Spleen (tissue), 11 donors: ENCODE results near the gene DDO. TPM values are rescaled to one million over a fixed set of nuclear protein-coding genes. Genes with fewer than 3 reads are reported as not detected.

ENCODE experiments used
- DNase-seq: peaks from one replicate; pipeline ENCODE4 v3.0.0-alpha.2; 2020
- H3K27ac ChIP-seq, 8 donors: fragments of 200-600 bp; sonication (generic) in 7 of 8; 1 replicate in 4 of 8; 2 replicates in 4 of 8; pipeline versions ENCODE4 v1.5.0 to v1.8.0; 2016 to 2021; ENCODE audit warnings: inconsistent platforms in 4 of 8, mild to moderate bottlenecking in 4 of 8, moderate library complexity in 1 of 8
- H3K27me3 ChIP-seq, 7 donors: fragments of 200-600 bp; sonication (generic) in 6 of 7; replicated peaks in 1 of 7; 1 replicate in 4 of 7; 2 replicates in 3 of 7; pipeline versions ENCODE4 v1.5.0 to v1.8.0; 2016 to 2021; ENCODE audit warnings: inconsistent platforms in 3 of 7, mild to moderate bottlenecking in 1 of 7
- H3K36me3 ChIP-seq, 6 donors: fragments of 200-600 bp; sonication (generic) in 5 of 6; 1 replicate in 4 of 6; 2 replicates in 2 of 6; pipeline versions ENCODE4 v1.5.0 to v1.8.0; 2016 to 2021; ENCODE audit warnings: inconsistent platforms in 2 of 6
- H3K4me1 ChIP-seq, 6 donors: fragments of 200-600 bp; sonication (generic) in 5 of 6; 1 replicate in 3 of 6; 2 replicates in 3 of 6; pipeline versions ENCODE4 v1.5.0 to v1.8.0; 2016 to 2021; ENCODE audit warnings: inconsistent platforms in 3 of 6
- H3K4me3 ChIP-seq, 8 donors: fragments of 200-600 bp; sonication (generic) in 7 of 8; 1 replicate in 4 of 8; 2 replicates in 4 of 8; pipeline versions ENCODE4 v1.5.0 to v1.8.0; 2016 to 2021; ENCODE audit warnings: inconsistent platforms in 4 of 8, mild to moderate bottlenecking in 4 of 8, moderate library complexity in 2 of 8
- H3K9me3 ChIP-seq, 8 donors: fragments of 200-600 bp; sonication (generic) in 7 of 8; 1 replicate in 4 of 8; 2 replicates in 4 of 8; pipeline versions ENCODE4 v1.5.0 to v1.8.0; 2016 to 2021; ENCODE audit warnings: inconsistent platforms in 4 of 8
- CTCF ChIP-seq, 11 experiments: fragments of 200-600 bp in 7 of 11; fragments of 450-650 bp in 4 of 11; sonication (generic) in 4 of 11; IDR thresholded peaks in 8 of 11; conservative IDR thresholded peaks in 3 of 11; 1 replicate in 7 of 11; 2 replicates in 4 of 11; pipeline versions ENCODE4 v1.4.0 to v1.8.0; 2016 to 2021; ENCODE audit warnings: antibody characterized with exemption in 11 of 11, inconsistent platforms in 4 of 11, mild to moderate bottlenecking in 1 of 11
- POLR2A ChIP-seq, 3 donors: fragments of 450-650 bp; IDR thresholded peaks; one replicate each; pipeline ENCODE4 v1.5.1; 2017; ENCODE audit warnings: antibody characterized with exemption in 3 of 3, mild to moderate bottlenecking in 1 of 3
- POLR2AphosphoS5 ChIP-seq, 3 donors: sonication (generic); formaldehyde crosslinking; IDR thresholded peaks; one replicate each; pipeline ENCODE4 v1.5.1; 2017; ENCODE audit warnings: antibody characterized with exemption in 3 of 3
- WGBS, 5 donors: extraction: QIAGEN DNeasy Blood & Tissue Kit in 3 of 5; methylation state at CpG; one replicate each; pipeline versions ENCODE4 v1.1.5 to v1.1.7; 2013 to 2018; 5-methylcytosine and 5-hydroxymethylcytosine counted together
- intact Hi-C: fragments of 100-400 bp; cut with DNase I; formaldehyde crosslinking; loops from one replicate; pipeline ENCODE4 v1.15.0; 2023; ENCODE audit warnings: low total_unique reads
- polyA plus RNA-seq, 3 donors: library from polyadenylated mRNA; stranded (reverse); fragments of 200-250 nt; gene quantifications; one replicate each; pipeline ENCODE4 v1.2.1, GENCODE V29; 2013
- total RNA-seq, 7 donors: library from RNA; depleted of rRNA in 3 of 7; stranded (reverse); fragments of >200 nt in 3 of 7; fragmentation: NEBNext Ultra II Directional in 4 of 7; extraction: Animal tissue kit (Norgen Biotek cat#: 25700) in 4 of 7; gene quantifications; one replicate each; pipeline versions ENCODE4 v1.1.0 to v1.2.1, GENCODE V29; 2016 to 2021
- donor health status: healthy with polysubstance abuse.
- donor health status: DM: no; HTN: no; CAD: no; lungs with moderate emphysema.
- donor health status: DM: no; HTN: no; CAD: no.
- donor health status: Bipolar disorder and iron deficiency.
- donor health status: healthy.
- donor health status: DM: no; HTN: no; CAD: no.
- donor health status: DM: yes; HTN: yes; CAD: no.

The DDO gene
- total and polyA plus RNA-seq, 10 donors: 0.68 to 4.1 (median 1.7) TPM

- H3K36me3 ChIP-seq: no peaks in the 10 kb centered on the region
- no peaks in the 10 kb centered on the region for H3K4me1 ChIP-seq
- H3K27ac ChIP-seq: no peak overlapping the region
- no peak for DNase-seq
- H3K4me3 ChIP-seq: no peak overlapping the region
- no peaks in the 10 kb centered on the region for H3K27me3 ChIP-seq
- H3K9me3 ChIP-seq: no peaks in the 10 kb centered on the region
- 55 to 76% (median 68%) methylated on average over 5 to 6 of the region's 6 CpGs for WGBS, 5 donors
- TF ChIP-seq POLR2AphosphoS5 (IDR thresholded peaks at IDR 0.05) (no peak), CTCF (IDR thresholded peaks at IDR 0.05 in 8 of 11, conservative IDR thresholded peaks at IDR 0.05 in 3 of 11) (no peak), POLR2A (IDR thresholded peaks at IDR 0.05) (no peak)
- intact Hi-C loops: no loop called here
Measured at GRCh38 chr6:110408901-110409300, 6.5 kb downstream of the DDO start.

- Histone ChIP-seq H3K4me3 (no peak overlapping the region), H3K27me3 (no peaks in the 10 kb centered on the region), H3K9me3 (no peaks in the 10 kb centered on the region), H3K4me1 (peaks cover 0 to 11% (median 0%) of the 10 kb centered on the region in 6 donors), H3K36me3 (no peaks in the 10 kb centered on the region), H3K27ac (no peak overlapping the region)
- no peak for DNase-seq
- TF ChIP-seq CTCF (IDR thresholded peaks at IDR 0.05 in 8 of 11, conservative IDR thresholded peaks at IDR 0.05 in 3 of 11): no peak
- 52 to 72% (median 59%) methylated on average over 8 of the region's 8 CpGs for WGBS, 5 donors
- intact Hi-C loops: no loop called here
Measured at GRCh38 chr6:110404607-110405006, 10.8 kb downstream of the DDO start.

GRCh38 chr6:110401585-110402176 lies 13.7 kb downstream of the DDO start:
- no peak for TF ChIP-seq POLR2A (IDR thresholded peaks at IDR 0.05)
- TF ChIP-seq POLR2AphosphoS5 (IDR thresholded peaks at IDR 0.05): no peak
- no peak for TF ChIP-seq CTCF (IDR thresholded peaks at IDR 0.05 in 8 of 11, conservative IDR thresholded peaks at IDR 0.05 in 3 of 11)
- Histone ChIP-seq H3K9me3 (no peaks in the 10 kb centered on the region), H3K27ac (no peak overlapping the region), H3K4me1 (peaks cover 0 to 20% (median 0%) of the 10 kb centered on the region in 6 donors), H3K36me3 (no peaks in the 10 kb centered on the region), H3K27me3 (no peaks in the 10 kb centered on the region), H3K4me3 (no peak overlapping the region)
- intact Hi-C loops: no loop called here
- 82 to 95% (median 87%) methylated on average over 4 of the region's 4 CpGs for WGBS, 5 donors
- DNase-seq: no peak

- no peaks in the 10 kb centered on the region for H3K9me3 ChIP-seq
- H3K4me3 ChIP-seq: peak overlapping the region in 6 of 8 donors; percentile 15 to 68 (median 39)
- intact Hi-C loops: no loop called here
- H3K27me3 ChIP-seq: no peaks in the 10 kb centered on the region
- TF ChIP-seq POLR2AphosphoS5 (IDR thresholded peaks at IDR 0.05) (no peak), POLR2A (IDR thresholded peaks at IDR 0.05) (no peak), CTCF (IDR thresholded peaks at IDR 0.05 in 8 of 11, conservative IDR thresholded peaks at IDR 0.05 in 3 of 11) (no peak)
- H3K27ac ChIP-seq: peak overlapping the region in 1 of 8 donors; percentile 13
- H3K36me3 ChIP-seq: no peaks in the 10 kb centered on the region
- WGBS, 5 donors: 53 to 93% (median 77%) methylated on average over 13 to 18 of the region's 18 CpGs
- DNase-seq: no peak
- peaks cover 0 to 20% (median 0%) of the 10 kb centered on the region in 6 donors for H3K4me1 ChIP-seq
Measured at GRCh38 chr6:110400208-110400607, 15.2 kb downstream of the DDO start.
